ENCODE measurements around the gene LBP.
"Not testable (repeated sequence)": the region's sequence is repeated elsewhere in the genome, so short reads cannot be mapped to it uniquely, and the experiment has no call there.

LBP gene

DNA sequence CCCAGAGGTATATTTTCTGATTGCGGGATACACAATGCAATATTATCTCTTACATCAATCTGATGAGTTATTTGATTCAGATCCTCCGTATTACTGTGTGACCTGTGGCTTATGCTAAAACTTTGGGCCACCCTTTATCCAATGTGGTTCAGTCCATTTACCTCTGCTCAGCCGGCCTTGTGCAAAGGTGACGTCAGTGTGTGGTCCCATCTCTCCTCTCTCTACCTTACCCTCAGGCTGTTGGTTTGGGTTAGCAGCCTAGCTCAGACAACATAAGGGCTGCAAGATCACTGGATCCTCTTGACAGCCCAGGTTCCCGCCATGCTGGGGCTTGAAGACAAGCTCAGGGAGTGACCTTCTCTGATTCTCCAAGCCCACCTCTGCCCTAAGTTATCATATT lies 55.8 kb downstream of the LBP start:
- no peak for DNase-seq

DNA sequence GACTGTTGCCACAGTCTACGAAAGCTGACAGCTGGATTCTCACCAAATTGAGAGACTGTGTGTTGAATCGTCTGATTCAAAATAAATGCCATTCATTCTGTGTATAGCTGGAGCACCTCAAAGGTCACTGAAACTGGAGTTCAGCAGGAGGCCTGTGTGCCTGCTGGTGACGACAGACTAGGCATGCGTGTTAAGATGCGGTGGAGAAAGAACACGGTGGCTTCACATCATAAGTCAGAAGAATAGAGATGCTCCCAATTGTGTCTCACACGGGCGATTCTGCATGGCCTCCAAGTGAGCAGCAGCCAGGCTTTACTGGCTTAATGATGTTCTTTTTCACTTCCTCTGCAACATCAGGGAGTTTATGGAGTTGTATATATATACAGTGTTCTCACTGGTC lies 56.5 kb downstream of the LBP start:
- no peak for DNase-seq

DNA sequence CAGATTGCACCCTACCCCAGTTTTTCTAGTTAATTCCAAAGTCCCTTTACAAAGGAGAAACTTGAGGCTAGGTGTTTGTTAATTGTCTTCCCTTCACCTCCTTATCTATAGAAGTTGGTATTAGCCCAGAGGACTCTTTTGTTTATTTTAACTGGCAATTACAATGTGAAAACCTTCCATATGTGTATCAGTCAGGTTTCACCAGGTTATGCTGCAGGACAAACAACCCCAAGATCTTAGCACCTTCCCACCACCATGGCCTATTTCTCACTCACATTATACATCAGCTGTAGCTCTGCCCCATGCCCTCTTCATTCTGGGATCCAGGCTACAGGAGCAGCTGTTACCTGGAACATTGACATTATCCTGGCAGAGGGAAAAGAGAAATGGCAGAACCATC lies 57.7 kb downstream of the LBP start:
- DNase-seq, result no peak

DNA sequence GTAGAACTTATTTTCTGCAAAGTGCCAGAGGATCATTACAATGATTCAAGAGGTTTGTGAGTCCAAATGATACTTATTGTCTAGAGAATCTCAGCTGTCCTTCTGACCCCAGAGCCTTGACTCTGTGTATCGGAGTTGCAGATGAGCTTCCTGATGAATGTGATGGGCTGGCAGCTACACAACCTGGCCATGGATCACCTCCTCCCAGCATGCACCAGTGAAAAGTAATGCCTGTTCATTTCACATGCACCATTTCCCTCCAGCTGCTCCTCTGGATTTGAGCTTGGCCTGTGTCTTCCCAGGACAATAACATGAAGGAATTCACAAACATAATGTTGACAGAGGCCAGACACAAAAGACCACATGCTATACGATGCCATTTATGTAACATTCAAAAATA lies 58.9 kb downstream of the LBP start:
- no peak for DNase-seq

DNA sequence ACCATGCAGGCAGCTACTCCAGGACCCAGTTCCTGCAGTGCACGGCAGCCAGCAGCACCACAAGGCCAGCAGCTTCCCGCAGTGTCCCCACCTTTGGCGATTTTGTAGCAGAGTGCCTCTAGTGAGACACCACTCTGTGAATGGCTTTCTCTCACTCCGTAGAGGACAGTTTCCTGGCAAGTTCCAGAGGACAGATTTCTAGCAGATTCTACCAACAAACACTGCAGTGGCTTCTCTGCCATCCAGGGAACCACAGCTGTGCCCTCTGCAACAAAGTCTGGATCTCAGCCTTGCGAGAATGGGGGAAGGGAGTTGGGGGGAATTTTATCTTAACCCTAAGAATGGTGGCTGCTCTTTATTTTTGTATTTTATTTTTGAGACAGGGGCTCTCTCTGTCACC lies 60.2 kb downstream of the LBP start:
- no peak for DNase-seq

DNA sequence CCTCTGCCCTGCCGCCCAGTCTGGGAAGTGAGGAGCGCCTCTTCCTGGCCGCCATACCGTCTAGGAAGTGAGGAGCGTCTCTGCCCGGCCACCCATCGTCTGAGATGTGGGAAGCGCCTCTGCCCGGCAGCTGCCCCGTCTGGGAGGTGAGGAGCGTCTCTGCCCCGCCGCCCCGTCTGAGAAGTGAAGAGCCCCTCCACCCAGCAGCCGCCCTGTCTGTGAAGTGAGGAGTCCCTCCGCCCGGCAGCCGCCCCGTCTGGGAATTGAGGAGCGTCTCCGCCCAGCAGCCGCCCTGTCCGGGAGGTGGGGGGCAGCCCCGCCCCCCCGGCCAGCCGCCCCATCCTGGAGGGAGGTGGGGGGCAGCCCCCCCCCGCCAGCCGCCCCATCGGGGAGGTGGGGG lies 61.0 kb downstream of the LBP start:
- no peak for DNase-seq

DNA sequence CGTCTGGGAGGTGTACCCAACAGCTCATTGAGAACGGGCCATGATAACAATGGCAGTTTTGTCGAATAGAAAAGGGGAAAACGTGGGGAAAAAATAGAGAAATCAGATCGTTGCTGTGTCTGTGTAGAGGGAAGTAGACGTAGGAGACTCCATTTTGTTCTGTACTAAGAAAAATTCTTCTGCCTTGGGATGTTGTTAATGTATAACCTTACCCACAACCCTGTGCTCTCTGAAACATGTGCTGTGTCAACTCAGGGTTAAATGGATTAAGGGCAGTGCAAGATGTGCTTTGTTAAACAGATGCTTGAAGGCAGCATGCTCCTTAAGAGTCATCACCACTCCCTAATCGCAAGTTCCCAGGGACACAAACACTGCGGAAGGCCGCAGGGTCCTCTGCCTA lies 61.5 kb downstream of the LBP start:
- not testable (repeated sequence) for DNase-seq

DNA sequence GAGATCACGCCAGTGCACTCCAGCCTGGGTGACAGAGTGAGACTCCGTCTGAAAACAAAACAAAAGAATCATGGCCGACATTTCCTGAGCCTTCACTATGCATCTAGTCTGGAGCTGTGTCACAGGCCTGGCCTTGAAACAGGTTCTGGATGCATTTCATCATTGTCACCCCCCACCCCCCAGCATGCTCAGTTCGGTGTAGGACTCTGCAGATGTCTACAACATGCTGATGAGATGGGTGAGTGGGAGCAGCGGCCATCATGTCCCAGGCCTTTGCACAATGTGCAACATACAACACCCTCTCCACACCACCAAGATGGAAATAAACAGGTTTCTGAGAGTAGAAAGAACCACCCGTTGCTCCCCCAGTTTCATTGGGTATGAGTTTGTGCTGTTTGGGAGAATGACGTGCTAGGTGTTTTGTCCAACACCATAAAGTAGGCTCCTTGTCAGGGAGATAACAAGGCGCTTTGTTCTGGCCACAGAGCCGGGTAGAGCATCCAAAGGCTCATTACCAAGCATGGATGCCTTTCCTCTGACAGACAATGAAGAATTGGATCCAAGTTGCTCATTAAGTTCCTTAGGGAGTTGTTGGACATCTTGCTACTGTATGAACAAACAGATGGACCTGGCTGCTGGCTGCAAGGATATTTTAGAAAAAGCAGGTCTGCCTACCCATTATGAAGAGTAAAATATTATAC lies 66.7 kb downstream of the LBP start:
- no peak for DNase-seq

DNA sequence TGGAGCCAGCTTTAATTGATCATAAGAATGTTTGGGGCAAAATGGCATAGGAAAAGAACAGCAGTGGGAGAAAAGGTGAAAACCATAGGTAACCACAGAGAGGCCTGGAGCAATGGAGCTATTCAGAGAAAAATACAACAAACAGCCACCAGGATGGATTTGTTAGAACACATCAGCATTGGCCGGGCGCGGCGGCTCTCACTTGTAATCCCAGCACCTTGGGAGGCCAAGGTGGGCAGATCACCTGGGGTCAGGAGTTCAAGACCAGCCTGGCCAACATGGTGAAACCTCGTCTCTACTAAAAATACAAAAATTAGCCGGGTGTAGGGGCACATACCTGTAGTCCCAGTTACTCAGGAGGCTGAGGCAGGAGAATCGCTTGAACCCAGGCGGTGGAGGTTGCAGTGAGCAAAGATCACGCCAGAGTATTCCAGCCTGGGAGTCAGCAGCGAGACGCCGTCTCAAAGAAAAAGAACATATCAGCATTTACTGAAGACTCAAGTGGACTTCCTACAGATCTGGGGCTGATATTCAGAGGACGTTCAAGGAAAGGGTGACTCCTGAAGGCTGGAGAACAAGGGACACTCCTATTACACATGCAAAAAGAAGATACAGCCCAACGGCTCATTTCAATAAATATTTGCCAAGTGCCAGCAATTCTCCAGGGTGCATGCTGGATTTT lies 68.6 kb downstream of the LBP start:
- no peak for DNase-seq

DNA sequence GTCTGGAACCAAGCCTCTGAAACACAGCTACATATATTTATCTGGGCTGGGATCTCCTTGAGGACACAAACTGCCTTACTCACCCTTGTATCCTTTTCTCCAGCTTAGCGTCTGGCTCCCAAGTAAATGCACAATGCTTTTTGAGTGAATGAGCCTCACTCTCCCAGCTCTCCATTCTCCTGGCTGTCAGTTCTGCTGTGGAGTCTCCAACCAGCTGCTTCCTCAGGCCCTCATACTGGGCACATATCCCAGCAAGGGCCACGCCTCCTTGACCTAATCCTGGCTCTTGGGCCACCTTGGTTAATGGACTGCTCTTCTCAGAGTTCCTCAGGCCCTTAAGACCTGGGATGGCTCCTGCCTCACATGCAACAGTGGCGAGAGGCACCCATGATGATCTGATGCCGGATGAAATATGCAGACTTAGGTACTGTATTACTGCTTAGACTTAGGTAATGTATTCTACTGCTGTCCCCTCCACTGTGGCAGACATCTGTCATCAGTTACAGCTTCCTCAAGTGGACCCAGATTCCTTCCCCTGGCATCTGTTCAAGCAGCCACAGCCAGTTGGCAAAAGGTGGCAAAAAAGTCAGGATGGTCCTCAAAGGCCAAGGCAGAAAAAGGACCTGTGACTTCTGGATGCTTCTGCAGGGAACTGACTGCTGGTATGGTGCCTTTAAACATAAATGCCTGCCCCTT lies 72.4 kb downstream of the LBP start:
- DNase-seq, result no peak

DNA sequence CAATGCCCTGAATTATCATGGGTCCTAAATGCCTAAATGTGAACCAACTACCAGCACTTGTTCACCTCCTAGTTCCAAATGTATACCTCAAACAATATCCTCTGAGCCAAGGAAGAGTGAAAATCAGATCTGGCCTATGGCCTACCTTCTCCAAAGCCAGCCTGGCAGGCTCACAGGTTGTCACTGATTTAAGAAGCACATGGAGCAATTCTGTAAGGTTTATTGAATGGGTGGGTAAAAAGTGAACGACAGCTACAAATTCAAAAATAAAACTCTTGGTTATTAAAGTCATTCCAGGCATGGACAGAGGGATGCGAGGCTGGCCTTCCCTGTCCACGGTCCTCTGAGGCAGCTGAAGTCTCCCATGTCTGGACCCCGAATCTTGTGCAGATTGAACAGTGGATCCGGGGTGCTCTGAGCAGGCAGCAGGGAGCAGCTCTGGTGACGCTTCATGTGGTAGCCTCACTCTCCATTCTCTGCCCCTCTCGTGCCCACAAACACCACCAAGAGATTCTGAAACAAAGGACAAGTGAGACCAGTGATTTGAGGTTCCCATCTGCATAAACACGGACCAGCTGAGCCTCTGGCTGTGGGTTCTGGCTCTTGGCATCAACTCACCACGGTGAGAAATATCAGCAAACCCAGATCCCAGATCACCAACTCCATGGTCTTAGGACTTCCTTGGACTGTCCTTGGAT lies 74.3 kb downstream of the LBP start:
- DNase-seq, result no peak

DNA sequence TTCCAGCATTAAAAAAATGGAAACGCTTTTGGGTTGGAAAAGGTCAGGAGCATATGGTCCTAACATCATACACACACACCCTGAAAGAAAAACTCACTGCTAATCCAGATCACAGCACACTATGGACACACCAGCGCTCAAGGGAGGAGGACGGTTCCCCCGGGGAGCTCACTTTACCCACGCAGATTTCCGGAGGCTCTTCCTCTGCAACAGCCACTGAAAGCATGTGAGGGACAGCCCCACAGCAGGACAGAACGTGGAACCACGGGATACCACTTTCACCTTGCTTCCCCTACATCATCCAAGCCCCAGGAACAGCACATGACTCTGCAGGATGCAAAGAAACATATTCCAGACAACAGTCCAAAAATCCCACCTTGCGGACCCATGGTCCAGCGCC lies 75.6 kb downstream of the LBP start:
- DNase-seq, result no peak

DNA sequence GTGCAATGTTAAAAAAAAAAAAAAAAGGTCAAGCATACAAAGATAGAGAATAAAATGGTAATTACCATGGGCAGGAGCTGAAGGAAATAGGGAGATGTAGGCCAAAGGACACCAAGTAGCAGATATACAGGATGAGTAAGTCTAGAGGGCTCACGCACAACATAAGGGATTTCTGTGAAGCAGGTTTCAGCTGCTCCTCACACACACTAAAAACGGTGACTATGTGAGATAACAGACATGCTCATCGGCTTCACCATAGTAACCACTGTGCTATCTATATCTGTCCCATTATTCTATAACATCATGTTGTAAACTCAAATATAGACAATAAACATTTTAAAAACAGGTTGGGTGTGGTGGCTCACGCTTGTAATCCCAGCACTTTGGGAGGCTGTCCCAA lies 77.3 kb downstream of the LBP start:
- no peak for DNase-seq

DNA sequence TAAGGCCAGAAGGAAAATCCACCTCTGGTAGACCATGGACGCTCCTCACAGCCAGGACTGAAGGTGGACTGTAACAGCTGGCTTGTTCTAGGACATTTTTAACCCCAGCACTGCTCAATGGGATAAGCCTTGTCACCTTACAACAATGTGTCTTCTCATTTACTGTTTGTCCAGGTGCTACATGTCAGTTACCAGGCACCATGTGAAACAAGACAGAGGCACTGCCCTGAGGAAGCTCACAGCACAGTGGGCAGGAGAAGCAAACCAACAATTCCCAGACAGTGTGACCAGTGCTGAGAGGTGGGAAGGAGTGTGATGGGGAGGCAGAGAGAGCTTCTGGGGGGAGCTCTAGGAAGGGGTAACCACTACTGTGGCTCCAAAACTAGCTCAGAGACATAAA lies 78.1 kb downstream of the LBP start:
- no peak for DNase-seq

DNA sequence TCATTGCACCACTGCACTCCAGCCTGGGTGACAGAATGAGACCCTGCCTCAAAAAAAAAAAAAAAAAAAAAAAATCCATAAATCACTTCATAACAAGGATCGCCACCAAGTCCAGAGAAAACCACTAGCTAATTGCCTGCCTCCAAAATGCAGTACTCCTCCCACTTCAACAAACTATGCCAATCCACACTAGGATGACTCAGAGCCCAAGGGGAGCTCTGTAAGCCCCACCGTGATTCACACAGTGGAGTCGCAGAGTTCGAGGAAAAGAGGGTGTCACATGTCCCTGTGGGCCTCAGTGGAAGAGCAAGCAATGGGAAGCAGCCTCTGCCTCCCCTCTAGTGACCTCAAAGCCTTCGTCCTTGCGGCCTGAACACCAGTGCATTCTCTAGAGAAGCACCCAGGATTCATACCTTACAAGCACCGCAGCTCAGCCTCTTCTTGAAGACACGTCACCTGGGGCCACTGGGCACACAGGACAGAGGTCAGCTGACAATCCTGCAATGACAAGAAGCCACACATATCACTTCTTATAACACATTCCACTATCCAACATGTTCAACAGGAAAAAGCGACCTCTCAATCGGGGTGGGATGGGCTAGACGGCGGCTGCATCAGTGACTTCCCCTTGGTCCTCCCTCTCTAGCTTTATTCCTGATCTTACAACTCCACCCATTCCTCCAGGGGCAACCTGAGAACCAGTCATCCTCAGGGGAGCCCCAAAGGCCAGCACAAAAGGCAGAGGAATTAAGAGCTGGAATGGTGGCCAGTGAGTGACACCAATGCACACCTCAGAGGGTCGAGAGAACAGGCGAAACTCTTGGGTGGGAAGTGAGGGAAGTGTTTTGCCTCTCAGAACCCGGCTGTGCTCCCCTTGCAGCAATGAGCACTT lies 80.0 kb downstream of the LBP start:
- DNase-seq, result no peak

Measured in KG1 (cell line).